SKM-1 treated with dmso at 0.1 percent for 144 hours (cell line): ENCODE data around the gene TFB1M.
"Not testable (repeated sequence)": the region's sequence is repeated elsewhere in the genome, so short reads cannot be mapped to it uniquely, and the experiment has no call there.

Experiments
- DNase-seq: peaks from one replicate; lab custom pipeline; 2025; ENCODE audit not compliant: unreplicated experiment; lab: John Stamatoyannopoulos, UW

TFB1M gene

DNA sequence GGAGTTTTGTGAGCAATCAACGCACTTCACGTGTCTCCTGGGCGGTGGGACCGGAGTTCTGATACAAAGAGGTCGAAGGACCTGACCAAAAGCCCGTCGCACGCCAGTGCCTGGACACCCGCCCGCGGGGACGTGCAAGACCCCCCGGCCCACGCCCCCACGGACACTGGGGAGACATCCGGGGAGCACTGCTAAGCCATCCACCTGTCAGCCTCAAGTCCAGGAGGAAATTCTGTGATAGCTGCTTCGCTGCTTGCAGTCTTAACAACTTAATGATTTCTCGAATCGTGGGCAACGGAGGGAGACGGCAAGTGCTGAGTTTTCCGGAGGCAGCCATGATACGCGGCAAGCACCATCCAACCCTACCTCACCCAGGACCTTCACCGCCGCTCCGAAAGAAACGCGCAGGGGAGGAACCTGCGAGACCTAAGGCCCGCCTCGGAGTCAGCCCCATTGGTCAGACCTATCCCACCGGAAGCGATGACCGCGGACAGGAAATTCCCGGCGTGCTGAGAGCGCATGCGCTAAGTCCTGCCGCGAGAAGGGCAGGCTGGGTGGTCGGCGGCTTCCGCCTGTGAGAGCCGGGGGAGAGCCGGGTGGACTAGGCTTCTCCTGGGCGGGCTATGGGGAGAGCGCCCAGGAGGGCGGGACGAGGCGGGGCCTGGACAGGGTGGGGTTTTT lies at the start of gene TFB1M:
Gene TFB1M, minus strand, starts transcription at position 393 of the 681 bp plus-strand sequence. Its CDS starts 56 bp downstream, at position 337.
- DNase-seq, result peak; percentile 99

DNA sequence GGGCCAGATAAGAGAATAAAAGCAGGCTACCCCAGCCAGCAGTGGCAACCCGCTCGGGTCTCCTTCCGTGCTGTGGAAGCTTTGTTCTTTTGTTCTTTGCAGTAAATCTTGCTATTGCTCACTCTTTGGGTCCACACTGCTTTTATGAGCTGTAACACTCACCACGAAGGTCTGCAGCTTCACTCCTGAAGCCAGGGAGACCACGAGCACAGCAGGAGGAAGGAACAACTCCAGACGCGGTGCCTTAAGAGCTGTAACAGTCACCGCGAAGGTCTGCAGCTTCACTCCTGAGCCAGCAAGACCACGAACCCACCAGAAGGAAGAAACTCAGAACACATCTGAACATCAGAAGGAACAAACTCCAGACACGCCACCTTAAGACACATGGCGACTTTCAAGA lies 49.7 kb upstream of the TFB1M start:
- not testable (repeated sequence) for DNase-seq

DNA sequence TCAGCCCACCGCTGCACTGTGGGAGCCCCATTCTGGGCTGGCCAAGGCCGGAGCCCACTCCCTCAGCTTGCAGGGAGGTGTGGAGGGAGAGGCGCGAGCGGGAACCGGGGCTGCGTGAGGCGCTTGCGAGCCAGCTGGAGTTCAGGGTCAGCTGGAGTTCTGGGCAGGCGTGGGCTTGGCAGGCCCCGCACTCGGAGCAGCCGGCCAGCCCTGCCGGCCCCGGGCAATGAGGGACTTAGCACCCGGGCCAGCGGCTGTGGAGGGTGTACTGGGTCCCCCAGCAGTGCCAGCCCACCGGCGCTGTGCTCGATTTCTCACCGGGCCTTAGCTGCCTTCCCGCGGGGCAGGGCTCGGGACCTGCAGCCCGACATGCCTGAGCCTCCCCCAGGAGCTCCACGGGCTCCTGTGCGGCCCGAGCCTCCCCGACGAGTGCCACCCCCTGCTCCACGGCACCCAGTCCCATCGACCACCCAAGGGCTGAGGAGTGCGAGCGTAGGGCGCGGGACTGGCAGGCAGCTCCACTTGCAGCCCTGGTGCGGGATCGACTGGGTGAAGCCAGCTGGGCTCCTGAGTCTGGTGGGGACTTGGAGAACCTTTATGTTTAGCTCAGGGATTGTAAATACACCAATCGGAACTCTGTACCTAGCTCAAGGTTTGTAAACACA lies 48.8 kb upstream of the TFB1M start:
- DNase-seq, result not testable (repeated sequence)

- no peak for DNase-seq
These were observed 39.9 kb upstream of the TFB1M start for GRCh38 chr6:155354167-155354566.

DNA sequence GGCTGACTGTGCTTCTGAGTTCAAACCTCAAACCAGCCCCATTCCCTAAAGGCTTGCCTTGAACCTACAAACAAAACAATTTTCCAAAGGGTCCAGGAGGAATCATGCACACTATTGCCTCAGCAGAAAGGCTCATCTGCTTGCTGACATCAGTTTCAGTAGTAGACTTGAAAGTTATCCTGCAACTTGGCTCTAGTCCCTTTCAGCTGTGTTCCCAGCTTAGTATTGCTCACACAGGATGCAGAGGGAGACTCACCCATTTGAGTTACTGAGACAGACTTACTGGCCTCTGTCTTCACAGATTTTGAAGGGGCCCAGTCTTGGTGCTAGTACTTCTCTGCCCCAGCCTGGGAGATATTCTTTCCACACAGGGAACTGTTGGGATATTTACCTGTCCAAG lies 38.5 kb upstream of the TFB1M start:
- no peak for DNase-seq

GRCh38 chr6:155352130-155352420 lies 37.8 kb upstream of the TFB1M start:
- no peak for DNase-seq

DNA sequence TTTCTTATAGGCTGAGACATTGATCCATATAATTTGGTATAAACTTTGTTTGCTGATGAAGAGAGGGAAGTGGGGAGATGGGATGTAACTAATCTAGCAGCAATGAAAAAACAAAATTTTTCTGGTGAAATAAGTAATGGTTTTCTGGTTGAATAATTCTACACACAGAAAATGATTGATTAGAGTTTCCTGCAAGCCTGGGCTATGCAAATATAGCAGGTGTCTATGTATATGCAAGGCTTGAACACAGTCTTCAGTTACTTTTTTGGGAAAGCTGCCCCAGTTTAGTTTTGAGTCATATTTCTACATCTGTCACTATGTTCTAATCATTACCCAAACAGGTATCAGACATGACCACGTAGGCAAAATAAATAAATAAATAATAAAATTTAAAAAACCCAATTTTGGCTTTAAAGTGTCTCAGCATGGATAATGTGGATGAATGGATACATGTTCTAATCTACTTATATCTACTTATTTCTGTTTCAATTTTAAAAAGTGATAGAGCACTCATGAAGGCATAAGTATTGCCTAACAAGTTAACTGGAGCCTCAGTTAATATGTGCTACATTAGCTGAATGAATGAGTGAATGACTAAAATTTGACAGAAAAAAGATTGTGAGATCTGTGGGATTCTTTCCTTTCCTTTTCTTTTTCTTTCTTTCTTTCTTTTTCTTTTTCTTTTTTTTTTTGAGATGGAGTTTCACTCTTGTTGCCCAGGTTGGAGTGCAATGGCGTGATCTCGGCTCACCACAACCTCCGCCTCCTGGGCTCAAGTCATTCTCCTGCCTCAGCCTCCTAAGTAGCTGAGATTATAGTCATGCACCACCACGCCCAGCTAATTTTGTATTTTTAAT lies 37.2 kb upstream of the TFB1M start:
- DNase-seq, result no peak

- no peak for DNase-seq
These were observed 35.7 kb upstream of the TFB1M start for GRCh38 chr6:155349956-155350355.

DNA sequence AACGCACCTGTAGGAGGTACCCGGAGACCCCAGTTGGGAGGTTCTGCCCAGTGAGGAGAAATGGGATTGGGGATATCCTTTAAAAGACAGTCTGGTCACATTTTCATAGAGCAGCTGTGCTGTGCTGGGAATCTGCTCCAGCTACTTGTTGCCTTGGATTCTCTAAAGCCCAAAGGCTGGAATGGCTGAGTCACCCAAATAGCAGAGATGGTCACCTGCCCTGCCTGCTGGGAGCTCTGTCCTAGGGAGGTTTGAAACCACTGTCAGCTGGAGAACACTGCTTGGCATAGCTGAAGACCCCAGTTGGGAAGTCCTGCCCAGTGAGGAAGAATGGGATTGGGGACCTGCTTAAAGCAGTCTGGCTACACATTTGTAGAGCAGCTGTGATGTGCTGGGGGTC lies 34.8 kb upstream of the TFB1M start:
- DNase-seq, result no peak

DNA sequence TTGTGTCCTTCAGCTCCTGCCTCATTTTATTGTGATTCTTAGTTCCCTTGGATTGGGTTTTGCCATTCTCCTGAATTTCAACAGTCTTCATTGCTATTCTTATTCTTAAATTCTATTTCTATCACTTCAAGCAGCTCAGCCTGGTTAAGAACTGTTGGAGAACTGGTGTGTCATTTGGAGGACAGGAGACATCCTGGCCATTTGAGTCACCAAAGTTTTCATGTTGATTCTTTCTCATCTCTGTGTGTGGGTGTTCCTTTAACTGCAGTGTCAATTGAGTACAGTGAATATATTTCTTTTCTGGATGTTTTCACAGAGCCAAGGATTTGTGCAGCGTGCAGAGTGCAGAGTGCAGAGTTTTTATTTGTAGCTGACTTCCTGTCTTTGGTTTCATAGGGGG lies 33.5 kb upstream of the TFB1M start:
- no peak for DNase-seq

- no peak for DNase-seq
These were observed 32.7 kb upstream of the TFB1M start for GRCh38 chr6:155346957-155347356.

DNA sequence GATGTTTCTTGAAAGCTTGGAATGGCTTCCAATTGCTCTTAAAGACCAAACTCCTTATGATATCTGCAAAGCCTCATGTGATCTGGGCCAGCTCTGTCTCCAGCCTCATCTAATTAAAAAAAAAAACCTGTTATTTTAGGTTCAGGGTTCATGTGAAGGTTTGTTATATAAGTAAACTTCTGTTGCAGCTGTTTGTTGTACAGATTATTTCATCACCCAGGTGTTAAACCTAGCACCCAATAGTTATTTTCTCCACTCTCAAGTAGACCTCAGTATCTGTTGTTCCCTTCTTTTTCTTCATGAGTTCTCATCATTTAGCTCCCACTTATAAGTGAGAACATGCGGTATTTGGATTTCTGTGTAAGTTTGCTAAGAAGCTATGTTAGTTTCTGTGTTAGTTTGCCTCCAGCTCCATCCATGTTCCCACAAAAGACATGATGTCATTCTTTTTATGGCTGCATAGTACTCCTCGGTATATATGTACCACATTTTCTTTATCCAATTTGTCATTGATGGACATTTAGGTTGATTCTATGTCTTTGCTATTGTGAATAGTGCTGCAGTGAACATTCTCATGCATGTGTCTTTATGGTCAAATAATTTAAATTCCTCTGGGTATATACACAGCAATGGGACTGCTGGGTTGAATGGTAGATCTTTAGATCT lies 30.2 kb upstream of the TFB1M start:
- DNase-seq, result no peak

- DNase-seq, result no peak
These were observed 27.0 kb upstream of the TFB1M start for GRCh38 chr6:155341130-155341828.

GRCh38 chr6:155340464-155341129 lies 26.3 kb upstream of the TFB1M start:
- DNase-seq, result no peak

GRCh38 chr6:155339929-155340328 lies 25.6 kb upstream of the TFB1M start:
- DNase-seq, result not testable (repeated sequence)

DNA sequence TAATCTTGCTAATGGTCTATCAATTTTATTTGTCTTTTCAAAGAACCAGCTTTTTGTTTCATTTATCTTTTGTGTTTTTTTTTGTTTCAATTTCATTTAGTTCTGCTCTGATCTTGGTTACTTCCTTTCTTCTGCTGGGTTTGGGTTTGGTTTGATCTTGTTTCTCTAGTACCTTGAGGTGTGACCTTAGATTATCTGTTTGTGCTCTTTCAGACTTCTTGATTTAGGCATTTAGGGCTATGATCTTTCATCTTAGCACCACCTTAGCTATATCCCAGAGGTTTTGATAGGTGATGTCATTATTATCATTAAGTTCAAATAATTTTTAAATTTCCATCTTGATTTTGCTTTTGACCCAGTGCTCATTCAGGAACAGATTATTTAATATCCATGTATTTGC lies 24.0 kb upstream of the TFB1M start:
- DNase-seq, result not testable (repeated sequence)

- no peak for DNase-seq
These were observed 21.0 kb upstream of the TFB1M start for GRCh38 chr6:155335265-155335664.

DNA sequence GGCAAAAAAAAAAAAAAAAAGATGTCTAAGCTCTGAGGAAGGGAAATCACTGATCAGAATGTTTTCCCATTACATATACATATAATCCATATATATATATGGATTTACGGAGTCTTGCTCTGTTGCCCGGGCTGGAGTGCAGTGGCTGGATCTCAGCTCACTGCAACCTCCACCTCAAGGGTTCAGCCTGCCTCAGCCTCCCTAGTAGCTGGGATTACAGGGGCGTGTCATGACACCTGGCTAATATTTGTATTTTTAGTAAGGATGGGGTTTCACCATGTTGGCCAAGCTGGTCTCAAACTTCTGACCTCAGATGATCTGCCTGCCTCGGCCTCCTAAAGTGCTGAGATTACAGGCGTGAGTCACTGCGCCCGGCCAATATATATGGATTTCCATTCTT lies 19.8 kb upstream of the TFB1M start:
- not testable (repeated sequence) for DNase-seq

- DNase-seq, result no peak
These were observed 19.1 kb upstream of the TFB1M start for GRCh38 chr6:155333414-155333813.

- no peak for DNase-seq
These were observed 16.6 kb upstream of the TFB1M start for GRCh38 chr6:155330922-155331321.
